Ovary (tissue), 9 donors: ENCODE data around the gene PUS3. TPM values are rescaled to one million over a fixed set of nuclear protein-coding genes. Genes with fewer than 3 reads are reported as not detected.
A peak's percentile ranks its signal among the peaks of the same experiment; 100 is the strongest.

Experiments
- DNase-seq, 5 donors: peaks; one replicate each; pipeline ENCODE4 v3.0.0-alpha.2; 2019 to 2020
- H3K27ac ChIP-seq, 2 donors: fragments of 200-600 bp; one replicate each; pipeline versions ENCODE4 v1.5.1 to v1.8.0; 2019 to 2022
- H3K27me3 ChIP-seq: fragments of 200-600 bp; one replicate; pipeline ENCODE4 v1.8.0; 2022
- H3K36me3 ChIP-seq: fragments of 200-600 bp; sonication (generic); one replicate; pipeline ENCODE4 v1.5.1; 2019
- H3K4me1 ChIP-seq: one replicate; pipeline ENCODE4 v1.8.1; 2013; ENCODE audit warnings: mild to moderate bottlenecking, moderate library complexity; ENCODE audit not compliant: insufficient read depth
- H3K4me3 ChIP-seq: fragments of 200-600 bp; sonication (generic); one replicate; pipeline ENCODE4 v1.5.1; 2017
- H3K9me3 ChIP-seq, 2 donors: fragments of 200-600 bp in 1 of 2; sonication (generic) in 1 of 2; one replicate each; pipeline versions ENCODE4 v1.5.1 to v1.8.1; 2013 to 2019; ENCODE audit warnings: mild to moderate bottlenecking in 1 of 2, moderate library complexity in 1 of 2
- CTCF ChIP-seq, 3 donors: fragments of 450-650 bp in 2 of 3; fragments of 200-600 bp in 1 of 3; IDR thresholded peaks; one replicate each; pipeline versions ENCODE4 v1.5.1 to v1.8.0; 2016 to 2022; ENCODE audit warnings: antibody characterized with exemption in 3 of 3, mild to moderate bottlenecking in 1 of 3
- EP300 ChIP-seq: sonication (generic); formaldehyde crosslinking; IDR thresholded peaks from one replicate; pipeline ENCODE4 v1.6.1; 2017; ENCODE audit warnings: antibody characterized with exemption
- POLR2A ChIP-seq: fragments of 450-650 bp; IDR thresholded peaks from one replicate; pipeline ENCODE4 v1.6.1; 2017; ENCODE audit warnings: antibody characterized with exemption, mild to moderate bottlenecking, moderate library complexity
- WGBS, 3 donors: extraction: QIAGEN DNeasy Blood & Tissue Kit in 1 of 3; methylation state at CpG; one replicate each; pipeline versions ENCODE4 v1.1.5 to v1.1.7; 2013 to 2017; 5-methylcytosine and 5-hydroxymethylcytosine counted together
- intact Hi-C, 4 donors: fragments of 100-400 bp; cut with DNase I; formaldehyde crosslinking; loops; one replicate each; pipeline versions ENCODE4 v1.11.0 to v1.15.1; 2022 to 2023
- polyA plus RNA-seq, 2 donors: library from polyadenylated mRNA; stranded (reverse); fragments of 200-250 nt in 1 of 2; fragments of 350-450 nt in 1 of 2; fragmentation: Illumina TruSeq in 1 of 2; extraction: RNeasy Lipid Tissue Mini Kit (QIAGEN cat#74804) in 1 of 2; gene quantifications; one replicate each; pipeline ENCODE4 v1.2.3, GENCODE V29; 2013 to 2014
- total RNA-seq, 7 donors: library from RNA; depleted of rRNA in 2 of 7; stranded (reverse); fragments of >200 nt in 2 of 7; fragmentation: NEBNext Ultra II Directional in 3 of 7; extraction: Animal tissue kit (Norgen Biotek cat#: 25700) in 3 of 7; gene quantifications; one replicate each; pipeline versions ENCODE4 v1.1.0 to v1.2.4, GENCODE V29; 2016 to 2023
- donor health status: DM: no; HTN: no; CAD: no; lungs with moderate emphysema.
- donor health status: DM: no; HTN: no; CAD: no.
- donor health status: Bipolar disorder and iron deficiency.
- donor health status: DM: yes; HTN: yes; CAD: no.
- donor health status: DM: no; HTN: no; CAD: no.
- donor health status: DM: yes; HTN: yes; CAD: no.

PUS3 gene
- total and polyA plus RNA-seq, 9 donors = 3.8 to 16.7 (median 8.9) TPM

- intact Hi-C loops = no loop called here
- Histone ChIP-seq H3K4me1 (peaks cover 3% of the 10 kb centered on the region), H3K36me3 (no peaks in the 10 kb centered on the region), H3K4me3 (no peak overlapping the region), H3K9me3 (no peaks in the 10 kb centered on the region), H3K27me3 (no peaks in the 10 kb centered on the region), H3K27ac (no peak overlapping the region)
- DNase-seq = no peak
- TF ChIP-seq EP300 (no peak), CTCF (IDR thresholded peaks at IDR 0.05) (no peak), POLR2A (no peak)
Observed at GRCh38 chr11:125892071-125892470, 10.9 kb downstream of the PUS3 start.

- no peak for DNase-seq
- intact Hi-C loops = no loop called here
Observed at GRCh38 chr11:125890447-125891100, 12.4 kb downstream of the PUS3 start.

GRCh38 chr11:125887373-125888324 lies 15.4 kb downstream of the PUS3 start, which contains the start of gene HYLS1:
Gene HYLS1, plus strand, starts transcription at chr11:125887668. Its CDS starts 11,701 bp downstream, at chr11:125899369.
- Histone ChIP-seq H3K9me3 (no peaks in the 10 kb centered on the region), H3K4me3 (peak within 1 kb of the TSS; percentile 92)
- intact Hi-C loops = no loop called here

More at GRCh38 chr11:125890447-125891100, 12.4 kb downstream of the PUS3 start:
- TF ChIP-seq EP300 (no peak), POLR2A (no peak), CTCF (IDR thresholded peaks at IDR 0.05) (no peak)
- 37 to 61% (median 54%) methylated on average over 3 of the region's 3 CpGs for WGBS, 3 donors
- Histone ChIP-seq H3K4me3 (no peak overlapping the region), H3K9me3 (no peaks in the 10 kb centered on the region), H3K36me3 (no peaks in the 10 kb centered on the region), H3K4me1 (peaks cover 5% of the 10 kb centered on the region), H3K27me3 (no peaks in the 10 kb centered on the region), H3K27ac (no peak overlapping the region)

More at GRCh38 chr11:125887373-125888324, 15.4 kb downstream of the PUS3 start, which contains the start of gene HYLS1:
- TF ChIP-seq EP300 (no peak), POLR2A (peak; percentile 49), CTCF (IDR thresholded peaks at IDR 0.05) (peak in 2 of 3 donors; percentile 9 to 36)
- H3K4me1 ChIP-seq = peaks cover 5% of the 10 kb centered on the region
- peak within 1 kb of the TSS; percentile 25 to 85 for H3K27ac ChIP-seq
- 0 to 1% (median 1%) methylated on average over 65 to 91 of the region's 91 CpGs for WGBS, 3 donors
- no peaks in the 10 kb centered on the region for H3K36me3 ChIP-seq
- DNase-seq = peak; percentile 91 to 95 (median 92)
- no peaks in the 10 kb centered on the region for H3K27me3 ChIP-seq
